Ureter (tissue), 1 donor: ENCODE measurements around the gene ERICH6. TPM values are rescaled to one million over a fixed set of nuclear protein-coding genes. Genes with fewer than 3 reads are reported as not detected.

Experiments used
- DNase-seq: peaks from one replicate; pipeline ENCODE4 v3.0.0-alpha.2; 2020; ENCODE audit warnings: low spot score
- total RNA-seq: library from RNA; stranded (reverse); gene quantifications from one replicate; pipeline ENCODE4 v1.2.4, GENCODE V29; 2023
- donor health status: DM: yes; HTN: yes; CAD: no.

The ERICH6 gene
- total RNA-seq, 1 donor from 2014 or later, result 0.36 TPM

DNA sequence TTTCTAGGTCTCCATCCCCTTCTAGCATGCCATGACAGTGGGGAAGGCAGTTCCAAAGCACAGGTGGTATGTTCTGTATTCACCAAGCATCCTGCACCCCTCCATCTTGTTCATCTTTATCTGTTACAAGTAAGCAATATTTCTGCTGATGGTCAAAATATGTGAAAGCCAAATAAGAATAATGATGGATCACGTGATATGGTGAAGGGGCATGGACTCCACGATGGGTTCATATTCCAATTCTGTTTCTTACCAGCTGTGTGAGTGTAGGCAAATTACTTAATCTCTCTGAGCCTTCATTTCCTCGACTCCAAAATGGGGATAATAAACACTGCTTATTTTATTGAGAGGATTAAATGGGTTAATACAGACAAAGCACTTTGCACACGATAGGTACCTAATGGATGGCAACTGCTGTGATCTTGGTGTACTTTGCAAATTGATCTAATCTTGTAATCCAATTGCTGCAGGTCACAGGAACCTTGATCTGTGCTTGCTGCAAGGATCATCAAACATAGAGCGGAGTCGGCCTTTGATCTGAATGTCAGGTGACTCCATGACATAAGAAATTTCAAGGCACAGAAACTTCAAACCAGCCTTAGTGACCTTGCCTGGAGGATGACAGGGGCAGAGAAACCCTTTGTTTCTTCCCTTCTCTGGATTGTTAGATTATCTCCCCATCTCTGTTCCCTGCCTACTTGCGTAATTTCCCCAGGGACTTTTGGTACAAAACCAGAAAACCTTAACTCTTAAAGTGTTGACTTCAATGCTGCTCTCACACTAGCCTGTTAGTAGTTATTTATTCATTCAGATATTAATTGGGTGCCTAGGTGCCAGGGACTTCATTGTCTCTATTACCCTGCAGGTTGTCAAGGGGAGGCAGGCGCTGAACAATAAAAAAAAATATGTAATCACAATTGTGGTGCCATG, 33.4 kb upstream of the ERICH6 start:
- no peak for DNase-seq

- DNase-seq, result no peak
Observed at GRCh38 chr3:150736316-150736719, 32.6 kb upstream of the ERICH6 start.

- no peak for DNase-seq
Observed at GRCh38 chr3:150734795-150735119, 31.0 kb upstream of the ERICH6 start.

GRCh38 chr3:150733936-150734794, 30.4 kb upstream of the ERICH6 start:
- DNase-seq, result no peak

- DNase-seq, result no peak
Observed at GRCh38 chr3:150733373-150733935, 29.7 kb upstream of the ERICH6 start.

DNA sequence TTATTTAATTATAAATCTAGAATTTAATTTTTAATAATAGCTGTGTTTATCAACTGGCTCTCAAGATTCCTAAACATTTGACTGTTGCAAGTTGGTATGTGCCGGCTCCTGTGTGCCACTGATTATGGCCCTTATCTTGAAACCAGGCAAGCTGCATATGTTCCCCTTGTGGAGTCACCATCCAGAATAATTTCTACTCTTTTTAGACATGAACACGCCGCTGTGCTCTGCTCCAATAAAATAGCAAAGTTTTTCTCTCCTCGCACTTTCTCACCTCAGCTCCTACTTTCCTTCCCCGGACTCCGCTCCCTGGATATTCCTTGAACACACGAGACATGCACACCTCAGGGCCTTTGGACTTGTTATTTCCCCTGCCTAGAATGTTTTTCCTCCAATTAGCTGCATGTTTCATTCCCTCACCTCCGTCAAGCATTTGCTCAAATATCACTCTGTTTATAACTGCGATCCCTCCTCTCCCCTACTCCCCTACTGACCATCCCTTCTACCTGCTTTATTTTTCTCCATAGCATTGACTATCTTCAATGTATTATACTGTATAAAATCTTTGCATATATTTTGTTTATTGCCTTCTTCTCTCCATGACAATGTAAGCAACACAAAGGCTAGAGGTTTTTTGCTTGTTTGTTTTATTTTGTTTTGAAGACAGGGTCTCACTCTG, 26.1 kb upstream of the ERICH6 start:
- DNase-seq, result no peak

DNA sequence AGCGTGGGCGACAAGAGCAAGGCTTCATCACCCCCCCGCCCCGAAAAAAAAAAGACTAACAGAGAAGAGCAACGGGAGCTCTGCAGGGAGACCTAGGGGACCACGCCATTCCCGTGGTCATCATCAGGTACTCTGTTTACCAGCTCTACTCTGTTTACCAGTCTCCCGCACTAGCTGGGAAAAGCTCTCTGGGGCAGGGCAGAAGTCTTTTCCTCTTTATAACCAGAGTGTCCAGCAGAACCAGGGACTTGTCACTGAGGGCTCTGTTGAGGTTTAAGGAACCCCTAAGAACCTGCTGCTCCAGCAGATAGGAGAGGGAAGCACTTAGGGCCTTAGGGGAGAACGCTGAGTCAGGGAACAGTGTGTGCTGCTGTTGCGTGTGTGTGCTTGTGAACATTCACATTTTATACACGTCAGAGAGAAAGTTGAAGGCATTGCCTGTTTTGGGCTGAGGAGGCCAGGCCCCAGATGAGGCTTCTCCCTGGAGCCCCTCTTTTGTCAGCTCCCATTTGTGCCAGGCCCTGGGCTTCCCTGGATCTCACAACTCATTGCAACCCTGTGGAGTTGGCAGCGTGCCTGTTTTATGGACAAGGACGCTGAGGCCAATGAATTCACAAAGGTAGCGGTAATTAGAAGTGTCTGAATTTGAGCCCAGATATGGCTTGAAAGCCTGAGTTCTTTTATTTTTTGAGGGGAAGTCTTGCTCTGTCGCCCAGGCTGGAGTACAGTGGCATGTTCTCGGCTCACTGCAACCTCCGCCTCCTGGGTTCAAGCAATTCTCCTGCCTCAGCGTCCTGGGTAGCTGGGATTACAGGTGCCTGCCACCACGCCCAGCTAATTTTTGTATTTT, 24.2 kb upstream of the ERICH6 start:
- DNase-seq, result no peak

DNA sequence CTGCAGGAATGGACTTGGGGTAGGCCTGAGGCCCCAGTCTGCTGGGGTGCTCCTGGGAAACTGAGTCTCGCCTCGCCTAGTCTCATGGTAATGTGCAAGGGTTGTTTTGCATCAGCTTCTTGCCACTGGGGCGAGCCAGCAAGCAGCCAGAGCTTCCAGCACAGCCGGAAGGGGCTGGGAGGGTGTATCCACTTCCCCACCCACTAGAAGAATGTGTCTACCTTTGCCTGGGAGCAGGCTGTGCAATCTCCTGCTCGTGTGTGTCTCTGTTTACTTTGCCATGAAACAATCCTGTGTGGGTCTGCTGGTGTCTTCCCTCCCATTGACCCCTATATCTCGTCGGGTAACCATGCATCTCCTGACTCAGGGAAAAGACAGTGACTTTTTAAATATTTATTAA, 21.8 kb upstream of the ERICH6 start:
- DNase-seq, result peak; percentile 65

- peak; percentile 65 for DNase-seq
Observed at GRCh38 chr3:150723946-150724345, 20.2 kb upstream of the ERICH6 start.

DNA sequence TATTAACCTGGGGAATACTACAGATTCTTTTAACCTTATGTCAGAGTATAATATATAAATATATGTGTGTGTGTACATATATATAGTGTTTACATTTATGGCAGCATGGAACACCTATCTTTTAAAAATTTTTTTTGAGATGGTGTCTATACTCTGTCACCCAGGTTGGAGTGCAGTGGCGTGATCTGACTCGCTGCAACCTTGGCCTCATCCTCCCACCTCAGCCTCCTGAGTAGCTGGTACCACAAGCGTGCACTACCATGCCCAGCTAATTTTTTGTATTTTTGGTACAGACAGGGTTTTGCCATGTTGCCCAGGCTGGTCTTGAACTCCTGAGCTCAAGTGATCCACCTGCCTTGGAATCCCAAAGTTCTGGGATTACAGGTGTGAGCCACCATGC, 18.5 kb upstream of the ERICH6 start:
- no peak for DNase-seq

- DNase-seq, result no peak
Observed at GRCh38 chr3:150721285-150722130, 17.8 kb upstream of the ERICH6 start.

- DNase-seq, result no peak
Observed at GRCh38 chr3:150720444-150720843, 16.7 kb upstream of the ERICH6 start.

DNA sequence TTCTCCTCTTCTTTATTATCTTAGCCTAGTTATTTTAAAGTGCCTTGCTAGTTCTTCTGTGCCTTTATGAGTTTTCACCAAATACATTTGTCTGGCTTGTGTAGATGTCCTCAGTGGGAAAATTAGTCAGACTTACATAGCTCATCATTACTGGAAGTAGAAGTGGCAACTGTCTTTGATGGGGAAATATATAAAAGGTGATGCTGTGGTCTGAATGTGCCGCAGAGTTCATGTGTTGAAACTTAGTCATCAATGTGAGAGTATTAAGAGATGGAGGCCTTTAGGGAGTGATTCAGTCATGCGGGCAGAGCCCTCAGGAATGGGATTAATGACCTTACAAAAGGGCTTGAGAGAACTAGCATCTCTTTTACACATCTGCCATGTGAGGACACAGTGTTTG, 6.4 kb upstream of the ERICH6 start:
- DNase-seq, result no peak

- DNase-seq, result peak; percentile 56
Observed at GRCh38 chr3:150703299-150703755, 393 bp downstream of the ERICH6 start.

- DNase-seq, result no peak
Observed at GRCh38 chr3:150699068-150699639, 4.6 kb downstream of the ERICH6 start.

GRCh38 chr3:150697646-150698045, 6.1 kb downstream of the ERICH6 start:
- no peak for DNase-seq

DNA sequence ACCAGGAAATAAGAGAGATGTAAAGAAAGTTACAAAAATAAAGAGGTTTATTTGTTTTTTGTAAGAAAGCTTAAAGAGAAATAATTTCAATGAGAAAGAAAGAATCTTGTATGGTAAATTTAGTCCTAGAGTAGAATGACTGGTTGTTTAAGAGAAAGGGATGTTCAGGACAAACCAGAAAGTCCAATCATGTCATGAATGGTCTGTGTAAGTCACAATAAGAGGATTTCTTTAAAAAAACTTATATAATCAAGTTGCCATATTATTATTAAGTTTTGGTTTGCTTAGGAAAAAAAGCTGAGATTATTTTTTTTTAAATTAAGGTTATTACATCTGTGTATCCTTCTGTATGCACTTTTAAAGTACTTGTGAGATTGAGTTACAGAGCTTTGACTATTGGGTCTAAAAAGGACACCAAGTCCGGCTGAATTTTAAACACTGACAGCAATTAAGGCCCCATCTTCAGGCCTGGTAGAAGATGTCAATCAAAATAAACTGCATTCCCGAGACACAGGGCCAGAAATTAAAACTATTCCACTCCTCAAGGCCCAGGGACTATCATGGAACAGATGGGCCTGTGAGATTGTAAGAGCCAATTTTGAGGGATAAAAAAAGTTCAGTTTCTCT, 12.2 kb downstream of the ERICH6 start:
- DNase-seq, result no peak

- no peak for DNase-seq
Observed at GRCh38 chr3:150687613-150688012, 16.1 kb downstream of the ERICH6 start.

DNA sequence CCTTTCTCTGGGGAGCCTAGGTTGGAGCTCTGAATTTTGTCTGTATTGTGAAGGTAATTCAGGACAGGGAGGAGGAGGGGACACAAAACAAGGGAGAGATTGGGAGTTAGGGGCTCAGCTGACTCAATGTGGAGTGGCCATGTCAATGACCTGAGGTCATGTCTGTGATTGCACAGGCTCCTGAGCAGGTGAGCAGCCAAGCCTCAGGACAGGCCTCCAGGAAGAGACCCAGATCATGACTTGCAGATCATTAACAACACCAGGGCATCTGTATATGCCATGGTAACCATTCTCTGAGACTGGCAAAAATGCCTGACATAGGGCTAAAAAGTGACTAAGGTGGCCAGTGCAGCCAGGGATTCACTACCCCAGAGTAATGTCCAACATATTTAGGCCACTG, 20.9 kb downstream of the ERICH6 start:
- DNase-seq, result no peak
